HS-5 (cell line): ENCODE data around the gene NBPF8.
A peak's percentile ranks its signal among the peaks of the same experiment; 100 is the strongest.
"Not testable (repeated sequence)": the region's sequence is repeated elsewhere in the genome, so short reads cannot be mapped to it uniquely, and the experiment has no call there.

ENCODE experiments used
- DNase-seq: peaks from one replicate; pipeline ENCODE4 v3.0.0-alpha.2; 2012; ENCODE audit warnings: low read depth

Gene NBPF8, protein sequence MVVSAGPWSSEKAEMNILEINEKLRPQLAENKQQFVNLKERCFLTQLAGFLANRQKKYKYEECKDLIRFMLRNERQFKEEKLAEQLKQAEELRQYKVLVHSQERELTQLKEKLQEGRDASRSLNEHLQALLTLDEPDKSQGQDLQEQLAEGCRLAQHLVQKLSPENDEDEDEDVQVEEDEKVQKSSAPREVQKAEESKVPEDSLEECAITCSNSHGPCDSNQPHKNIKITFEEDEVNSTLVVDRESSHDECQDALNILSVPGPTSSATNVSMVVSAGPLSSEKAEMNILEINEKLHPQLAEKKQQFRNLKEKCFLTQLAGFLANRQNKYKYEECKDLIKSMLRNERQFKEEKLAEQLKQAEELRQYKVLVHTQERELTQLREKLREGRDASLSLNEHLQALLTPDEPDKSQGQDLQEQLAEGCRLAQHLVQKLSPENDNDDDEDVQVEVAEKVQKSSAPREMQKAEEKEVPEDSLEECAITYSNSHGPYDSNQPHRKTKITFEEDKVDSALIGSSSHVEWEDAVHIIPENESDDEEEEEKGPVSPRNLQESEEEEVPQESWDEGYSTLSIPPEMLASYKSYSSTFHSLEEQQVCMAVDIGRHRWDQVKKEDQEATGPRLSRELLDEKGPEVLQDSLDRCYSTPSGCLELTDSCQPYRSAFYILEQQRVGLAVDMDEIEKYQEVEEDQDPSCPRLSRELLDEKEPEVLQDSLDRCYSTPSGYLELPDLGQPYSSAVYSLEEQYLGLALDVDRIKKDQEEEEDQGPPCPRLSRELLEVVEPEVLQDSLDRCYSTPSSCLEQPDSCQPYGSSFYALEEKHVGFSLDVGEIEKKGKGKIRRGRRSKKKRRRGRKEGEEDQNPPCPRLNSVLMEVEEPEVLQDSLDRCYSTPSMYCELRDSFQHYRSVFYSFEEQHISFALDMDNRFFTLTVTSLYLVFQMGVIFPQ

DNA sequence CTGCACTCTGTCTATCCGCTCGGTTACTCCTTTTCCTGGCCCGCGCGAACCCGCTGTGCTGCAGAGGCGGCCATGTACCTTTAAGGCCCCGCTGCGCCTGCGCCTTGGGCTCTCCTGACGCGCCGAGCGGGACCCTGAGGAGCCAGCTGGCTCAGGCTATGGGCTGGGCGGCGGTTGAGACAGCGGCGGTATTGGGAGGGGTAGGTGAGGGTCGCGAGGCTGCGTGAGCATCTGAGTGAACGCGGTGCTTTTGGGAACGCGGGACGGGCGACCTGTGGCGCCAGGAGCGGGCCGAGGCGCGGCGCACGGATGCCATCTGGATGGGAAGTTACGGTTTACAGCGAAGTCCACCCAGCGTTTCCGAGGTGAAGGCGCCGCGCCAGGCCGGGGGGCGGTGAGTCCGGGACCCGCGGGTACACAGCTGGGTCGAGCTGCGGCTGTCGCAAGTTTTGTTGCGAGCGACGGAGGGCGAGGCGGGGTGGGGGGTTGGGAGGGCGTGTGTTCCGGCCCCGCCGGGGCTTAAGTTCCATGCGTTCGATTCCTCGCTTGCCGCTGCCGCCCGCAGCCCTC lies at the start of gene NBPF8:
NBPF8 (plus strand) TSS at position 125 of the 570 bp plus-strand sequence. CDS start 21,488 bp downstream, outside the sequence.
- peak; percentile 4 for DNase-seq

DNA sequence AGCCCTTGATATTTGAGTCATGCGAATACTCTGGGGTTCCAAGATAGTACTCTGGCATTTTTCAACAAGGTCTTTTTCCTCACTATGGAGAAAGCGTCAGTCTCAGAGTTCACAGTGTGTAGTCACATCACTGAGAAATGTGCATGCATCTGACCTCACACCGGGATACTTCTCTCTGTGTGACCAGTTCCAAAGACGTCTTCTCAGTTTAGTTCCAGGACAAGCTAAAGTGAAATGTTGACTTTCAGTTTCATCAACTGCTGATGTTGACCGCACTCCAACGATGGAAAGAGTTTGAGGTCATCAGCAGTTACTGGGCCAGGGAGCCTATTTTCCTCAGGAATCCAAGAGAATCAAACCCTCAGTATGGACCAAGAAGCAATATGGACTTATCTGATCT lies 47.1 kb upstream of the NBPF8 start:
- DNase-seq, result not testable (repeated sequence)

GRCh38 chr1:120386651-120387050 lies 28.2 kb upstream of the NBPF8 start:
- DNase-seq, result not testable (repeated sequence)

DNA sequence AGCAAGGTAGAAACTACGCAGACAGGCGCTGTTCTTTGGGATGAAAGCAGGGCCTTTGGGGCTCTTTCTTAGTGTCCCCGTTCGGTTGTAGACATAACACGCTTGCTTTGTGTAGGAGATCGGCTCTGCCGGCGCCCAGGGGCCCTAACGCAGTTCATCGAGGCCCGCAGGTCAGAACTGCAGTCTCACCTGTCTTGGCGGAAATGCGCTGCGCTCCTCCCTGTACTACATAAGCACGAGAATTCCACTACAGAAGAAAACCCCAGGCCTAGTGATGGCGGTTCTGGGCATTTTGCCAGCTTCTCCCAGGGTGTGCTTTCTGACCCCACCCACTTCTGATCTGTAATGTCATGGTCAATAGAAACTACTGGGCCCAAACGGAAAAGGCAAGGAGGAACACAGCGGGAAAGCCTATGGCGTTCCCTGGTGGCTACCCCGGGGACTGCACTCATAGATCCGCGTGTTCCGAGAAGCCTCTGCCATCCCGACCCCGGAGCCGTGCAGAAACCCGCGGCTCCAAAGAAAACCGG lies 26.2 kb upstream of the NBPF8 start:
- not testable (repeated sequence) for DNase-seq

DNA sequence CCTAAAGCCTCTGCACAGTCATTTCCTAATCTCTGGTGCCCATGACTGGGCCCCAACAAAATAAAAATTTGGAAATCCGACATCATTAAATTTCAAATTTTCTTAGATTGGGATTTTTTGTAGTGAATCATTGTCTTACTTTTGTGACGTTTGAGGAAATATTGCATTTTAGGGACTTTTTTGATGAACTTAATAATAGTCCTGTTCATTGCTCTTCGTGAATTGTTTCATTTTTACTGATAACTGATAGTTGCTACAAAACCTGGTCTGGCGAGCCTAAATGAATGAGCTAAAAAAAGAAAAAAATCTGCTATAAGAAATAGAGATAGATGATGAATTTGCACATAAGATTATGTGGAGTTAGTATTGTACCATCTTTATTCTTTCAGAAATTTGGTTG lies 23.5 kb upstream of the NBPF8 start:
- DNase-seq, result not testable (repeated sequence)

DNA sequence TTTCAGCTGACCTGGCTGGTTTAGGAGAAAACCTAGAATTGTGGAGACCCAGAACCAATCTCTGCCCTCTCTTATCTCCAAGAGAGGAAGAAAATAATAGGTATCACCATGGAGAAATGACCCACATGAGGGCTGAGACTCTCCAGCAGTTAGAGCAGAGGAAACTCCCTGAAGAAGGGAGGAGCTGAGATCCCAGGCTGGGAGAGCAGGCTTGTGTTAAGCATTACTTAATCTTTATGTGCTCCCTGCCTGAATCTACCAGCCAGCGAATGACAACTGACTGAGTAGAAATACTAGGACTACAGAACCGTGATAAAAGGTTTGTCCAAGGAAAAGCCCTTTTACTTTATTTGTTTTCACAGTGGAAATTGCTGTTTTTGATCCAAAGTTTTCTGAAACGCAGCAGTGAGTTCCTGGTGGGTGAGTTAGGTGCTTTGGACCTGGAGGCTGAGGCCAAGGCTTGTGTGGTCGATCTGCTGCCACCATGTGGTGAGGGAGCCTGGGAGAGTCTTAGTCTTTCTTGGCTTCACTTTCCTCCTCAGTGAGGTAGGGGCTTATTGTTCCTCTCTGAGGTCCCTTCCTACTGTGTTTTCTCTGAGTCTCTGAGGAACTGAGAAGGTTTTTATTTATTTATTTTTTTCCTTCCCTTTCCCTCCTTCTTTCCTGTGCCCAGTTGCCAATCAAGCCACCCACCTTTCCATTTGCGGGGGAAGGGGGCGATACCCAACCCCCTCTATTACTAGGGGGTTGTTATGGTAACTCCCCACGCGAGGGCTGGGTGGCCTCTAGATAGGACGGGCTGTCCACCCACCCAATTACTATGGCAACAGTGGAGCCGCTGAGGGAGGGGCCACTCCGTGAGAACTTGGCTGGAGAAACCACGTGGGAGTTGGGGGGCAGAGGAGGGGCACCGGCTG lies 21.3 kb upstream of the NBPF8 start:
- DNase-seq, result not testable (repeated sequence)

- DNase-seq, result not testable (repeated sequence)
Observed at GRCh38 chr1:120405348-120405747, 9.5 kb upstream of the NBPF8 start.

DNA sequence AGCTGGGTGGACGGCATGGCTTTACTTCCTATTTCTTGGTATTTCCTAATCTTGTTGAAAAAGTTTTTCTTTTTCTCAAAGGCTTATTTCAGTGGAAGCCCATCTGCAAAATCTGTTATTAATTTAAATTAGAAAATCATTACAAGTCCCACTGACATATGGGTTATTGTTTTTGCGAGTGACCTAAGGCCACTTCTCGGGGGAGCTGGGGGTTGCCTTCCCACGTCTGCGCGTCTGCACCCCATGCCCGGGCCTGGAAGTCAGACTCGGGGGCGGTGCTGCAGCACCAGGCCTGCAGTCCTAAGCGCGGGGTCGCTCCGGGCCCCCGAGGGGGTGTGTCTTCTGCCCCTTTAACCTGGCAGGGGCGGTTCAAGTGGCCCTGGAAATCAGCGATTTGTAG lies 384 bp upstream of the NBPF8 start:
- not testable (repeated sequence) for DNase-seq

GRCh38 chr1:120415492-120415961 lies 692 bp downstream of the NBPF8 start:
- DNase-seq, result peak; percentile 19

DNA sequence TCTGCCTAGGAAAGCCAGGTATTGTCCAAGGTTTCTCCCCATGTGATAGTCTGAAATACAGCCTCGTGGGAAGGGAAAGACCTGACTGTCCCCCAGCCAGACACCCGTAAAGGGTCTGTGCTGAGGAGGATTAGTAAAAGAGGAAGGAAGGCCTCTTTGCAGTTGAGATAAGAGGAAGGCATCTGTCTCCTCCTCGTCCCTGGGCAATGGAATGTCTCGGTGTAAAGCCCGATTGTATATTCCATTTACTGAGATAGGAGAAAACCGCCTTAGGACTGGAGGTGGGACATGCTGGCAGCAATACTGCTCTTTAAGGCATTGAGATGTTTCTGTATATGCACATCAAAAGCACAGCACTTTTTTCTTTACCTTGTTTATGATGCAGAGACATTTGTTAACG lies 10.2 kb downstream of the NBPF8 start:
- not testable (repeated sequence) for DNase-seq

GRCh38 chr1:120431626-120432025 lies 16.8 kb downstream of the NBPF8 start:
- DNase-seq, result not testable (repeated sequence)

DNA sequence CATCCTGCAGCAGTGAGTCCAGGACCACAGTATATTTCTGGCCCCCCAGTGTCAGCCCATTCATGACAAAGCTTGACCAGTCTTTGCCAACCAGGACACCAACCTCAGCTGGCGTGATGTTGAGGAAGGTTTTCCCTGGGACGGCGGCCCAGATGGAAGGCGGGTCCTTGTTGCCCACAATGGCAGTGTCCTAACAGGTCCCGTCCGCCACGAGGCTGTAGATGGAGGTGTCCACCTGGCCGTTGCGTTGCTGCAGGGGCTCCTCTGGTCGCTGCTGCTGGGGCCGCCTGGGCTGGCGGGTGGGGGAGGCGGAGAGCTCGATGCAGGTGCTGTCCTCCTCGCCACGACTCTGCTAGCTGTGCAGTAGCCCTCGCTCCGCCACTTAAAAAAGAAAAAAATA lies 19.0 kb downstream of the NBPF8 start:
- not testable (repeated sequence) for DNase-seq

DNA sequence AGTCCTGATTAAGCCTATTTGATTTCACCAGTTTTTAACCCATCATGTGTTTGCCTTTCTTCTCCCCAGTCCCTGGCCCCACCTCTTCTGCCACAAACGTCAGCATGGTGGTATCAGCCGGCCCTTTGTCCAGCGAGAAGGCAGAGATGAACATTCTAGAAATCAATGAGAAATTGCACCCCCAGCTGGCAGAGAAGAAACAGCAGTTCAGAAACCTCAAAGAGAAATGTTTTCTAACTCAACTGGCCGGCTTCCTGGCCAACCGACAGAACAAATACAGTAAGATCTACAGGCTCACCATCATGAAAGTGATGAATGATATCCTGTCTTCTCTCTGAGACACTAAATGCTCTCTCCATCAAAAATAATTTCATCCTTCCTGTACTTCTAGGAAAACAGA lies 34.3 kb downstream of the NBPF8 start:
- not testable (repeated sequence) for DNase-seq
